Measurements from ENCODE around the gene L3MBTL1.

L3MBTL1 gene

DNA sequence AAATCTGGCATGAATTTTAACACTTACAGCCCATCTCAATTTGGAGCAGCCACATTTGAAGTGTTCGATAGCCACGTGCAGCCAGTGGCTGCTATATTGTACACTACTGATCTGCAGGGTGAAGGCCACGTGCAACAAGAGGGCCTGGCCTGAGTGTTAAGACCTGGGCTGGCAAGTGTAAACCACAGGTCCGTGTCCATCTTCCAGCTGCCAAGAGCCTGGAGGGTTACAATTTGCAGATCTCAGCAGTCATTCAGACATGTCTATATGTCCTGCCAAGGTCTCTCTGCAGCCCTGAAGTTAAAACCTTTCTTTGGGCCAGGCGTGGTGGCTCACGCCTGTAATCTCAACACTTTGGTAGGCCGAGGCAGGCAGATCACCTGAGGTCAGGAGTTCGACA lies 65.4 kb downstream of the L3MBTL1 start:
- TF ChIP-seq, protein P1, sequence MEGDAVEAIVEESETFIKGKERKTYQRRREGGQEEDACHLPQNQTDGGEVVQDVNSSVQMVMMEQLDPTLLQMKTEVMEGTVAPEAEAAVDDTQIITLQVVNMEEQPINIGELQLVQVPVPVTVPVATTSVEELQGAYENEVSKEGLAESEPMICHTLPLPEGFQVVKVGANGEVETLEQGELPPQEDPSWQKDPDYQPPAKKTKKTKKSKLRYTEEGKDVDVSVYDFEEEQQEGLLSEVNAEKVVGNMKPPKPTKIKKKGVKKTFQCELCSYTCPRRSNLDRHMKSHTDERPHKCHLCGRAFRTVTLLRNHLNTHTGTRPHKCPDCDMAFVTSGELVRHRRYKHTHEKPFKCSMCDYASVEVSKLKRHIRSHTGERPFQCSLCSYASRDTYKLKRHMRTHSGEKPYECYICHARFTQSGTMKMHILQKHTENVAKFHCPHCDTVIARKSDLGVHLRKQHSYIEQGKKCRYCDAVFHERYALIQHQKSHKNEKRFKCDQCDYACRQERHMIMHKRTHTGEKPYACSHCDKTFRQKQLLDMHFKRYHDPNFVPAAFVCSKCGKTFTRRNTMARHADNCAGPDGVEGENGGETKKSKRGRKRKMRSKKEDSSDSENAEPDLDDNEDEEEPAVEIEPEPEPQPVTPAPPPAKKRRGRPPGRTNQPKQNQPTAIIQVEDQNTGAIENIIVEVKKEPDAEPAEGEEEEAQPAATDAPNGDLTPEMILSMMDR (IDR thresholded peaks at IDR 0.05; ENCODE audit: borderline replicate concordance, insufficient read depth, low read depth, low read length), result no peak
- no peak overlapping the region for H3K4me3 ChIP-seq (ENCODE audit: low read depth, low read length)

DNA sequence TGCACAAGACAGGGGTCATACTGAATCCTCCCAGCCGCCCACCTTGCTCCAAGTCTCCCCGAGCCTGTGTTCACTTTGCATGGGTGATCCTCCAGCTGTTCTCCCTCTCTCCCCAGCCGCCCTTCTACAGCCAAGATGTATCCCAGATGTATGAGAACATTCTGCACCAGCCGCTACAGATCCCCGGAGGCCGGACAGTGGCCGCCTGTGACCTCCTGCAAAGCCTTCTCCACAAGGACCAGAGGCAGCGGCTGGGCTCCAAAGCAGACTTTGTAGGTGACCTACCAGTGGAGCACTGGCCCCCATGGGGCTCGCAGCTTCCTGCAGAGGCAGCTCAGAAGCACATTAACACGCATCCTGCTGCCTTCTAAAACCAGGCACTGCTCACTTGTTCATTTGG lies 68.6 kb downstream of the L3MBTL1 start:
- TF ChIP-seq, protein P1 (IDR thresholded peaks at IDR 0.05; ENCODE audit: borderline replicate concordance, insufficient read depth, low read depth, low read length), result no peak

DNA sequence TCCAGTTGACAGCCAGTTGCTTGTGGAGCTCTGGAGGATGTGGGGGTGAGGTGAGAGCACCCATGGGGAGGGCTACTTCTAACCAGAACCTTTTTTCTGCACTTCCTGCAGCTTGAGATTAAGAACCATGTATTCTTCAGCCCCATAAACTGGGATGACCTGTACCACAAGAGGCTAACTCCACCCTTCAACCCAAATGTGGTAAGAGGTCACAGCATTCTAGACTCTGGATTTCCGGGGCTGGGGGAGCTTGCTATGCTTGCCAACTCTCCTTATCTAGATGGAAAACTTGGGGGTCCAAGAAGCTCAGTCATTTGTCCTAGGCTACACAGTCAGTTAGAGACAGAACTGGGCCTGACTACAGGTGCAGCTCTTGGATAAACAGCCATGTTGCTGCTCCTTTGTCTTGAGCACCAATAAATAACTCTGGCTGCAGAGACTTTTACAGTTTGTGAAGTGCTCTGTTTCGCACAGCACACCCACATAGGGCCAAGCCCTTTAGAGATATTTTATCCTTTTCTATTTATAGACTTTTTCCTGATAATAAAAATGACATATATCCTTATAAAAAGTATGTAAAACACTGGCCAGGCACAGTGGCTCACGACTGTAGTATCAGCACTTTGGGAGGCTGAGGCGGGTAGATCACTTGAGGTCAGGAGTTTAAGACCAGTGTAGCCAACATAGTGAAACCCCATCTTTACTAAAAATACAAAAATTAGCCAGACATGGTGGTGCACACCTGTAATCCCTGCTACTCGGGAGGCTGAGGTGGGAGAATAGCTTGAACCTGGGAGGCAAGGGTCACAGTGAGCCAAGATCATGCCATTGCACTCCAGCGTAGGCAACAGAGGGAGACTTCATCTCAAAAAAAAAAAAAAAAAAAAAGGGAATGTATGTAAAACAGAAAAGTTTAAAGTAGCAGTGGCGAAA lies 72.6 kb downstream of the L3MBTL1 start:
- TF ChIP-seq, protein P1 (IDR thresholded peaks at IDR 0.05; ENCODE audit: borderline replicate concordance, insufficient read depth, low read depth, low read length), result no peak
- H3K4me3 ChIP-seq (ENCODE audit: low read depth, low read length), result no peak overlapping the region

More for the DNA sequence above, 68.6 kb downstream of the L3MBTL1 start:
- no peak overlapping the region for H3K4me3 ChIP-seq (ENCODE audit: low read depth, low read length)

DNA sequence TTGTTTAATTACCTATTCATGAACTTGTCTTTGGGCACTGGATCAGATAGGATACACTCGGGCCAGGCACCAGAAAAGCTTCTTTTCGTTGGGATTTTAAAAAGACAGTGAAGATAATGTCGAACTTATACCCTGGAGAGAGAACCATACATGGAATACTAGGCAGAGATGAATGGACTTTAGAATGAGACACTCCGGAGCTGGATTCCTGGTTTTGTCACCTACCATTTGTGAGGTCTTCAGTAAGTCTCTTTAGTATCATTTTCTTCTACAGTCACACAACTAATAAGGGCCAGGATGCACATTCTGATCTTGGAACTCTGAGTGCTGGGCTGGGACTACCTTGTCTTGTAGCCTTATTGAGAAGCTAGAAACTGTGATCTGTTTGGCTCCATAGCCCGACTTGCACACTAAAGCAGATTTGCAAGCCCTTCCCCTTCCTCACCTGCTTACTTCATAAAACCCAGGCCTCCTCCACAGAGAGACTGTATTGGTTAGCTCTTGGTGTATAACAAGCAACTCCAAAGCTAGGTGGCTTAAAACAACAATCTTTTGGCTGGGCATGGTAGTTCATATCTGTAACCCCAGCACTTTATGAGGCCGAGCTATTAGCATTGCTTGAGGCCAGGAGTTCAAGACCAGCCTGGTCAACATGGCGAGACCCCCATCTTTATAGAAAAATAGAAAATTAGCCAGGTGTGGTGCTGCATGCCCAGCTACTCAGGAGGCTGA lies 75.8 kb downstream of the L3MBTL1 start:
- no peak overlapping the region for H3K4me3 ChIP-seq (ENCODE audit: low read depth, low read length)
- TF ChIP-seq, protein P1 (IDR thresholded peaks at IDR 0.05; ENCODE audit: borderline replicate concordance, insufficient read depth, low read depth, low read length), result no peak

DNA sequence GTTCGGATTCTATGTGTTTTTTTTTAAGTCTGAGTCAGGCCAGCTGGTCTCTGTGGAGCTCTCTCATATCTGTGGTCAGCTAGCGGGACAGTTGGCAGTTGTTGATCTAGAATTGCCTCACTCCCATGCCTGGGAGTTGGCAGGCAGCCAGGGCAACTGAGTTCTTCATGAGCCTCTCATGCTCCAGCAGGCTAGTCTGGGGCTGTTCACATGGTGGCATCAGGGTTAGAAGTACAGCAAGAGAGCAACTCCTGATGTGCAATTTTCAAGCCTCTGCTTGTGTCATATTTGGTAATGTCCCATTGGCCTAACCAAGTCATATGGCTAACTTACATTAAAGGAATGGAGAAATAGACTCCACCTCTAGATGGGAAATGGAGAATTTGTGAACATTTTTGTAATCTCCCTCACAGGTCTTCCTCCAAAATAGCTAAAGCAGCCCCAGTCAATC lies 76.5 kb downstream of the L3MBTL1 start:
- TF ChIP-seq, protein P1 (IDR thresholded peaks at IDR 0.05; ENCODE audit: borderline replicate concordance, insufficient read depth, low read depth, low read length), result no peak

DNA sequence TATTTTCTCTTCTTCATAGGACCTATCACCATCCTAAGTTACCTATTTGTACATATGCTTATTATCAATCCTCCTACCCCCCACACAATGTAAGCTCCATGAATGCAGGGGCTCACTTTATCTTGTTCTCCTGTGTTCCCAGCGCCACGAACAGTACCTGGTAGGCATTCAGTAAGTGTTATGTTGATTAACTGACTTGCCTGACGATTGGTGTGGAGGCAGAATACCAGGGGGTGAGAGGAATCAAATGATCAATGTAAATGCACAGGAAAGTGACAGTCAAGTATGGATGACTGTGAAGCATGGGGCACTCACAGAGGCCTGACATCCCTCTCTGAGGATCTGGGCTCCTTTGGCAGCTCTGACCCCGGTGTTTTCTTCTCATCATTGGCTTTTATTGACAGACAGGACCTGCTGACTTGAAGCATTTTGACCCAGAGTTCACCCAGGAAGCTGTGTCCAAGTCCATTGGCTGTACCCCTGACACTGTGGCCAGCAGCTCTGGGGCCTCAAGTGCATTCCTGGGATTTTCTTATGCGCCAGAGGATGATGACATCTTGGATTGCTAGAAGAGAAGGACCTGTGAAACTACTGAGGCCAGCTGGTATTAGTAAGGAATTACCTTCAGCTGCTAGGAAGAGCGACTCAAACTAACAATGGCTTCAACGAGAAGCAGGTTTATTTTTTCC lies 77.1 kb downstream of the L3MBTL1 start:
- TF ChIP-seq, protein P1 (IDR thresholded peaks at IDR 0.05; ENCODE audit: borderline replicate concordance, insufficient read depth, low read depth, low read length), result no peak
- no peak overlapping the region for H3K4me3 ChIP-seq (ENCODE audit: low read depth, low read length)

More for the DNA sequence above, 76.5 kb downstream of the L3MBTL1 start:
- no peak overlapping the region for H3K4me3 ChIP-seq (ENCODE audit: low read depth, low read length)
